IPS-20b (cell line): Measurements from ENCODE around the gene PMVK.
A peak's percentile ranks its signal among the peaks of the same experiment; 100 is the strongest.

Experiments used
- H3K27ac ChIP-seq: one replicate; pipeline ENCODE4 v1.5.1; 2013; ENCODE audit warnings: low read length
- H3K27me3 ChIP-seq: 2 replicates; pipeline ENCODE4 v1.6.1; 2013; ENCODE audit warnings: mild to moderate bottlenecking, low read length, inconsistent platforms; ENCODE audit not compliant: insufficient read depth
- H3K36me3 ChIP-seq: 2 replicates; pipeline ENCODE4 v1.6.1; 2013; ENCODE audit warnings: low read depth, mild to moderate bottlenecking, inconsistent platforms, low read length, moderate library complexity; ENCODE audit not compliant: insufficient read depth
- H3K4me1 ChIP-seq: 2 replicates; pipeline ENCODE4 v1.6.1; 2013; ENCODE audit warnings: mild to moderate bottlenecking, control low read depth, inconsistent platforms, low read length, moderate library complexity; ENCODE audit not compliant: insufficient read depth
- H3K4me3 ChIP-seq: 2 replicates; pipeline ENCODE4 v1.5.1; 2013; ENCODE audit warnings: mild to moderate bottlenecking, low read length, inconsistent platforms
- H3K9ac ChIP-seq: 2 replicates; pipeline ENCODE4 v1.6.1; 2013; ENCODE audit warnings: low read depth, mild to moderate bottlenecking, inconsistent platforms, low read length, moderate library complexity
- H3K9me3 ChIP-seq: 2 replicates; pipeline ENCODE4 v1.6.1; 2013; ENCODE audit warnings: mild to moderate bottlenecking, low read depth, low read length, inconsistent platforms; ENCODE audit not compliant: insufficient read depth

The PMVK gene

DNA sequence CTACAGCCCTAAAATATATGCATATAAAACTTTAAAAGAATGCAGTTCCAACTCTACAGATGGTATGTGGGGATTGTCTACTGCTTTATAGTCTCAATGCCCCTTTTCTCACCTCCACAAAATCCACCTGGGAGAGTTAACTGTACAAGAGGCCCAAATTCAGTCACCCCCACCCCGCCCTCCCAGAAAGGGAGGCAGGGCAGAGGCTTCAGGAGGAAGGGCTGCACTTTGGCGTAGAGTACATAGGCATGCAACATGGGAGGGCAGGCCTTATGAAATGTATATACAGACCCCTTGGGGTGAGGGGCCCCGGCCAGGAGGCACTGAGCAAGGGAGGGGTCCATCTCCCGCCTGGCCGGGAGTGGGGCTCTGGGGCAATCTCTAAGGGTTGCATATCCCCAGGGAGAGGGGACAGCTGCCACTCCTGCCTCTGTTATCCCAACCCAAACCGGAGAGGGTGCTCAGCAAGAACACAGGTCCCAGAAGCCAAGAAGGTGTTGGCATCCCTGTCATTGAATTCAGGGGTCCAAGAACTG, 26.3 kb upstream of the PMVK start:
- H3K36me3 ChIP-seq, result peaks cover 67% of the 10 kb centered on the region
- peak overlapping the region; percentile 71; the same call in 1 of the 2 replicates for H3K9ac ChIP-seq
- peak overlapping the region; percentile 96 for H3K4me3 ChIP-seq
- no peak overlapping the region for H3K27ac ChIP-seq
- H3K27me3 ChIP-seq, result no peaks in the 10 kb centered on the region
- H3K4me1 ChIP-seq, result no peaks in the 10 kb centered on the region
- no peaks in the 10 kb centered on the region for H3K9me3 ChIP-seq

DNA sequence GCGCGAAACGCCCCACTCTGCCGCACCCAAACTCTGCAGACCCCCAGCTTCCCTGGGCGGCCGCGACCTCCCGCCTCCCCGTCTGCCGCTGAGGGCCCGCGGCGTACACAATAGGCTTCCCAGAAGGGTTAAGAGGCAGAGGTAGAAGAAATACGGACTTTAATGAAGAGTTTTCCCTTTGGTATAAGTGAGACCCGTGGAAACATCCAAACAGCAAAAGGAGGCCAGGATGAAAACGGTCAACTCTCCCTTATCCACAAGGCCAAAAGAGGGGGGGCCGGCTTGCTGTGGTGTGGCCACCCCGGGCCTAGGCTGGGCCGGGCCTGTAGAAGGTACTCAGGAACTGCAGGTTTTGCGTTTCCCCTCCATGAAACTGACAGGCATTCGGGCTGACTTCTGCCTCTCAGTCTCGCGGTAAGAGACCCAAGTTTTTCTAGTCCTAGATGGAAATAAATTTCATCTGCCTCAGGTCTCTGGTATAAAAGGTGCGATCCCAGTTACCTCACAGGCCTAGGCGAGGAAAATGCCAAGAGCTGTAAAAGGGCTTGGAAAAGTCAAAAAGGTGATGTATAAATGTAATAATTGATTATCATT, 25.7 kb upstream of the PMVK start:
- Histone ChIP-seq H3K27ac (no peak overlapping the region), H3K36me3 (peaks cover 61% of the 10 kb centered on the region), H3K4me3 (peak overlapping the region; percentile 96), H3K9me3 (no peaks in the 10 kb centered on the region), H3K9ac (peak overlapping the region; percentile 71), H3K27me3 (no peaks in the 10 kb centered on the region), H3K4me1 (peaks cover 4% of the 10 kb centered on the region; the same call in 1 of the 2 replicates)

DNA sequence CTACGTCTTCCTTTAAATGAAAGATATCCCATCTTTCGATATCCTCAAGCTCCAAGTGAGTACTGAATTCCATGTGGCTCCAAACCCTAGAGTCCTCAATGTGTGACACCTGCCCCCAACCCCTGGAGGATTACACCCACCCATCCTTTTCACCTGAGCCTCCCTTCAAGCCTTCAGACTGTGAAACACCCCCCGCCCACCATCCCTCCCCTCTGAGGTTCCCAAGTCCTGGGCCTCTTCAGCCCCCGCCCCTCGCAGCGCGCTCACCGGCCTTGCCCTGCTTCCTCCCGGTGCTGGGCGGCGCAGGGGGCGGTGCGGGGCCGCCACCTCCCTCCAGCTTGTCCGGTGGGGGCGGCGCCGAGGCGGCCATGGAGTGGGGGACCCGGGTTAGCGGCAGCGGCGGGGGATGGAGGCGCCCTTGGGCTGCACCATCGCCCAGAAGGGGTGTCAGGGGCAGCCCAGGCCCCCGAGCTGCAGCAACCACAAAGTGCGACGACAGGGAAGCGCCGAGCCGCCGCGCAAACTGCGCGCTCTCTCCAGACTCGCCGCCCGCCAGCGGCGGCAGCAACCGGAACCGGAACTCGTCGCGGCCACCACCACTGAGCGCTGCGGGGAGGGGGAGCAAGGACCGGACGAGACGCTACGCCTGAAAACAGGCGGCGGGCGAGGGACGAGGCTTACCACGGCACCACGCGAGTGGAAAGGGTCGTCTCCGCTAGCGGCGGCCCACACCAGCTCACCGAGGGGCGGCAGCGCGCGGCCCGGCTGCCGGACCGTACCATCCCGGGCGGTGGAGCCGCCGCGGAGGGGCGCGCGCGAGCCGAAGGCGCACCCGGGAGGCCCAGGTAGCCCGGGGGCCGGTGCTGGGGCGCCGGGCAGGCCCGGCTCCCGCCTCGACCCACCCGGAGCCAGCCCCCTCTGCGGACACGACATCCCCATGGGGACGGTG, 25.0 kb upstream of the PMVK start, which contains the start of gene PYGO2:
Gene PYGO2, minus strand, starts transcription at position 576 of the 949 bp plus-strand sequence. Its CDS starts 206 bp downstream, at position 370.
- Histone ChIP-seq H3K9ac (peak within 1 kb of the TSS; percentile 71), H3K27me3 (no peaks in the 10 kb centered on the region), H3K27ac (peak within 1 kb of the TSS; percentile 39), H3K36me3 (peaks cover 54% of the 10 kb centered on the region), H3K9me3 (no peaks in the 10 kb centered on the region), H3K4me3 (peak within 1 kb of the TSS; percentile 96), H3K4me1 (peaks cover 11% of the 10 kb centered on the region; the same call in 1 of the 2 replicates)

- peaks cover 11% of the 10 kb centered on the region; the same call in 1 of the 2 replicates for H3K4me1 ChIP-seq
- no peaks in the 10 kb centered on the region for H3K9me3 ChIP-seq
- peak overlapping the region; percentile 71; the same call in 1 of the 2 replicates for H3K9ac ChIP-seq
- peaks cover 45% of the 10 kb centered on the region for H3K36me3 ChIP-seq
- peak overlapping the region; percentile 39 for H3K27ac ChIP-seq
- H3K27me3 ChIP-seq, result no peaks in the 10 kb centered on the region
- H3K4me3 ChIP-seq, result peak overlapping the region; percentile 96
These were observed 24.1 kb upstream of the PMVK start for GRCh38 chr1:154960446-154961136.

DNA sequence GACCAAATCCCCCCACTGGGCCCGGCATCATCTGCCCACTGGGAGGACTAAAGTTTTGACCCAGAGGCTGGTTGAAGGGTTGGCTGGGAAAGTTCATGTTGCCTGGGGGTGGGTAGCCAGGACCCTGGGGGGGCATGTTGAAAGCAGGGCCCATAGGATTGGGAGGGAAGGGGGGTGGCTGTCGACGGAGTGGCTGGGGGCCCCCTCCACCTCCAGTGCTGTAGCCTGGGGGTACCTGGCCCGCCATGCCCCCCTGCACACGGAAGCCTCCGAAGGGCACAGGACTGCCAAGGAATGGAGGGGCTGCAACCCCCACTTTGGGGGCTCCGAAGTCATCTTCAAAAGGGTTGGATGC, 22.9 kb upstream of the PMVK start:
- Histone ChIP-seq H3K4me3 (no peak overlapping the region), H3K4me1 (peaks cover 18% of the 10 kb centered on the region), H3K36me3 (peaks cover 33% of the 10 kb centered on the region), H3K9me3 (no peaks in the 10 kb centered on the region), H3K27ac (no peak overlapping the region), H3K27me3 (no peaks in the 10 kb centered on the region), H3K9ac (no peak overlapping the region)

DNA sequence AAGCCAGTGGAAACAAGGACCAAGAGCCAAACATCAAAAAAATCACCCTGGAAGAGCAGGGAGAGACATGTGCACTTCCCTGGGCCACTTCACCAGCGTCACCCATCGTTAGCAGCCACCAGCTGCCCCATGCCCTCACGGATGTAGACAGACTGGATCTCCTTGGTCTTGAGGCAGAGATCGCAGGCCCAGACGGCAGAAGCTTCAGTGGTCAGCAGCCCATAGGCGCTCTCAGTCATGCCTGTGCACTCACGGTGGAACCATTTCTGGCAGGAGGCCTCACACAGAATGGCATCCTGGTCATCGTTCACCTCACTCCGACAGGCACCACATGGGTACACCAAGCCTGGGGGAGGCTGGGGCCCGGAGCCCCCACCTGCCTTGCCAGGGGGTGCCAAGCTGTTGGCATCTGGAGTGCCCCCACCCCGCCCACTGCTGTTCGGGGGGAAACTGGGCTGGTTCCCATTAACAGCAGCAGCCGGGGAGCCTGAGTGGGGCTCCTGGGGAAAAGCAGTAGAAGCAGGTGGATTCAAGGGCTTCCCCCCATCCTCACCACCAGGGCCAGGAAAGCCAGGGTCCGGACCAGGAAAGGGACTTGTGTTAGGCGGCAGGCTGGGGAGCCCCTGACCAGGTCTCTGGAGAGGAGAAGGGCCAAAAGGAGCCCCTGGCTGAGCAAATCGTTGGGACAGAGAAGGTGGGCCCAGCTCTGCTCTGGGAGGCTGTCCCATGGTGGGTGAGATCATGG, 22.3 kb upstream of the PMVK start:
- H3K4me1 ChIP-seq, result peaks cover 18% of the 10 kb centered on the region
- no peak overlapping the region for H3K4me3 ChIP-seq
- H3K27ac ChIP-seq, result no peak overlapping the region
- no peaks in the 10 kb centered on the region for H3K9me3 ChIP-seq
- no peaks in the 10 kb centered on the region for H3K27me3 ChIP-seq
- H3K9ac ChIP-seq, result no peak overlapping the region
- peaks cover 27% of the 10 kb centered on the region for H3K36me3 ChIP-seq

DNA sequence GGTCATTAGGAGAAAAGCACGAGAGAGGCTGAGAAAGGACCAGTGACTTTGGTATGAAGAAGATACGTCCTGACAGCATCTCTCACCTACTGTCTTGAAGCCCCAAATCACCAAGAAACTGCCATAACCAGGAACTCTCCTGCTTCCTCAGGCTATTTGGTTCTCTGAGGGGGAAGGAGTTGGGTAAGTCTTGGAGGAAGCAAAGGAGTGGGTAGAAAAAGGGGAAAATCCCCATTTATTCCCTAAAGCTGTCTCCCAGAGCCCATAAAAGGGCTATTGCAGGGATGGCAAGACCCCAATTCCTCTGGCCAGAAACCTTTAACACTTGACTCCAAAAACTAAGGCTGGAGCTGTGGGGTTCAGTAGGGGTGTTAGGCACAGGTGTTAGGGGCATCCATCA, 21.5 kb upstream of the PMVK start:
- Histone ChIP-seq H3K27me3 (no peaks in the 10 kb centered on the region), H3K4me1 (peaks cover 18% of the 10 kb centered on the region), H3K27ac (no peak overlapping the region), H3K9ac (no peak overlapping the region), H3K9me3 (no peaks in the 10 kb centered on the region), H3K4me3 (no peak overlapping the region), H3K36me3 (peaks cover 19% of the 10 kb centered on the region)

DNA sequence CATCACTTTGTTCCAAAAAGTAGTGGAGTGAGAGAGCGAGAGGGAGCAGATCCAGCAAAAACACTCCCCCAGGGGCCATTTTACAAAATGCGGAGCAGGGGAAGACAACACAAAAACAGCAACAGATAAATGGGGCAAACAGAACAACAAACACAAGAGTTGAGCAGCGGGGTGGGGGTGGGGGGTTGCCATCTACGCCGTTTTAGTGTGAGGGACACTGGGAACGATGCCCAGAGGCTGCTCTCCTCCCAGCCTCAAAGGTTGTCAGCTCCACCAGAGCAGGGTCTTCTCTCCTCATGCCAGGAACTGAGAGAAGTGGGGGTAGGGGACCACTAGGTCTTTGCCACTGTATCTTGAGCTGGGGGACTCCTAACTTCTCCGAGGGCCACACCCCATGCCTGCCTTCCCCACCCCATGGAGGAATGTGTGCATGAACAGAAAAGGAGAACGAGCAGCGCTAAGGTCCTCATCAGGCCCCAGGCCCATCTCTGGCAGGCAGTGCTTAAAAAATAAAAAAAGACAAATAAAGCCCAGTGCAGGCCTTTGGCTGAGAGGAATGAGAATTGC, 20.7 kb upstream of the PMVK start:
- peaks cover 18% of the 10 kb centered on the region for H3K4me1 ChIP-seq

GRCh38 chr1:154956544-154956941, 20.0 kb upstream of the PMVK start:
- H3K27ac ChIP-seq, result peak overlapping the region; percentile 3
- H3K27me3 ChIP-seq, result no peaks in the 10 kb centered on the region
- H3K9ac ChIP-seq, result peak overlapping the region; percentile 82; the same call in 1 of the 2 replicates
- H3K4me1 ChIP-seq, result peaks cover 18% of the 10 kb centered on the region
- no peaks in the 10 kb centered on the region for H3K9me3 ChIP-seq
- peak overlapping the region; percentile 82 for H3K4me3 ChIP-seq
- H3K36me3 ChIP-seq, result peaks cover 16% of the 10 kb centered on the region; the same call in 1 of the 2 replicates

More for the DNA sequence above, 20.7 kb upstream of the PMVK start:
- Histone ChIP-seq H3K9me3 (no peaks in the 10 kb centered on the region), H3K4me3 (peak overlapping the region; percentile 82), H3K36me3 (peaks cover 16% of the 10 kb centered on the region; the same call in 1 of the 2 replicates), H3K9ac (peak overlapping the region; percentile 82; the same call in 1 of the 2 replicates), H3K27me3 (no peaks in the 10 kb centered on the region), H3K27ac (peak overlapping the region; percentile 3)

DNA sequence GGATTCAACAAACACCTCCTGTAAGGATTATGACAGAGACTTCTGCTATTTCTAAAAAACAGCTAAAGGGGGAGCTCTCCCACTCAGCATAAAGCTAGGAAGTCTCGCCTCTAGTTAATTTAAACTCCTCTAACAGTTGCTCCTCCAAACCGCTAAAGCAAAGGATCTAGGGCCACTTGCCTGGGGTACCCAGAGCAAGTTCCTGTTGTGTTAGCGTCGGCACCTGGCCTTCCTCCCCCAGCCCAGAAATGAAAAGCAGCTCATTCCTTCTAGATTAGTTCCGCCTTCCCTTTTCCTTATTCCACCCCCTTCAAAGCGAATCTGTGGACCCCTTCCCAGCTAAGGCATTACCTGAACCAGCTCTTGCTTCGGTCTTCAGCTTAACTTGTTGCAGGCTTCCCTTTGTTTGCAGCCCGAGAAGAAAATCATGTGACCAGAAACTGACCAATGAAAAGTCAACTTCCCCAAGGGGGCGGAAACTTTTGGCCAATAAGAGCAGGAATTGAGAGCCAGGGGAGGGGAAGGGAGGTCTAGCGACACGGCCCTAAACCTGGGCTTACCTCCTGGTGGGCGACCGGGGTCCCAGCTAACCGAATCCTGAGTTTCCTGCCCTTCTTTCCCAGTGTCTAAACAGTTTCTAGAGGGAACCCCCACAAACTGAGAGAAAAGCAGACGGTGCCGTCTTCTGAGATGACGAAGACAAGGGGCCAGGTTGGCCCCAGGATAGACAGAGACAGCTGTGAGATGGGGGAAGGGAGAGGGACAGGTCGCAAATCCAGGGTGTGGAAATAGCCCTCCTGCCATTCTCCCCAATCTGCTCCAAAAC, 19.4 kb upstream of the PMVK start, which contains the start of gene PBXIP1:
Gene PBXIP1, minus strand, starts transcription at position 382 of the 826 bp plus-strand sequence. CDS start 2,378 bp downstream, outside the sequence.
- Histone ChIP-seq H3K4me1 (peaks cover 18% of the 10 kb centered on the region), H3K9me3 (no peaks in the 10 kb centered on the region), H3K27me3 (no peaks in the 10 kb centered on the region), H3K36me3 (peaks cover 16% of the 10 kb centered on the region; the same call in 1 of the 2 replicates), H3K27ac (peak within 1 kb of the TSS; percentile 35), H3K4me3 (peak within 1 kb of the TSS; percentile 82), H3K9ac (peak within 1 kb of the TSS; percentile 82)
